ENCODE data around the gene EOLA2. TPM values are rescaled to one million over a fixed set of nuclear protein-coding genes. Genes with fewer than 3 reads are reported as not detected.
A peak's percentile ranks its signal among the peaks of the same experiment; 100 is the strongest.

EOLA2 gene
- total and polyA plus RNA-seq, 9 of the 15 experiments (the other 6 are each of a cell fraction or from before 2014, with no cell fraction given) = 27.7 to 61.5 (median 44.3) TPM

DNA sequence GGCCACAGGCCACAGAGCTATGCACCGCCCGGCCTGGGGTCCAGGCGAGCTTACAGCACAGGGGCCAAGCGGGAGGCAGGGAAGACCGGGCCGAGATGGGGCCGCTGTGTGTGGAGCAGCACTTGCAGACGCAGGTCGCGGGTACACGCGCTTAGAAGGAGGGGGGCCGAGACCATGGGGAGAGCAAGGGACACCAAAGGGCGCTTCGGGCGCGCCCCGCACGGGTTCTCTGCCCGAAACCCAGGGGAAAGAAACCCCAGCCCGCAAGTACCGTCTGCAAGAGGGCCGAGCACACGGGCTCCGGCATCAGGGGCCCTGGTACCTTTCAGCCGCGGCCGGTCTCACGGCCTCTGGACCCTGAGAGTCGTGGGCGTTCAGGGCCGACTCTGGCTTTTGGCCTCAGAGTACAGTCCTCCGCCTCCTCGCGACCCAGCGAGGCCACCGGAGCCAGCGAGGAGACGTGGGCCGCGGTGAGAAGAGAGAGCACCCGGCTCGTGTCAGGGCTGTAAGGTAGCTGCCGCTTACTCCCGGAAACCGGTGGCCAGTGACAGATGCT is 342 bp downstream of the EOLA2 start:
- H3K9me1 ChIP-seq (ENCODE audit: control insufficient read depth, insufficient read depth, low read length) = no peaks in the 10 kb centered on the region
- peak overlapping the region; percentile 96 for H3K27ac ChIP-seq (ENCODE audit: extremely low read depth, low read depth, low read length)
- H3K79me2 ChIP-seq (ENCODE audit: control insufficient read depth, insufficient read depth, low read length) = peaks cover 13% of the 10 kb centered on the region
- H3K4me1 ChIP-seq (replicated peaks in 1 of 2; ENCODE audit: control insufficient read depth in 2 of 2, insufficient read depth in 2 of 2, low read length in 2 of 2) = peaks cover 0 to 15% of the 10 kb centered on the region in 2 experiments; a peak in 2 of 5 replicates
- under 1% methylated on average over 16 of the region's 46 CpGs for WGBS (ENCODE audit: insufficient coverage, low coverage, missing lambda C conversion rate)
- FAIRE-seq = no peak
- H4K20me1 ChIP-seq (replicated peaks; ENCODE audit: control insufficient read depth, insufficient read depth, low read length) = no peaks in the 10 kb centered on the region
- H3K36me3 ChIP-seq (ENCODE audit: control insufficient read depth, insufficient read depth, low read length) = 0 out of 3 replicates have a peak, but pooled peaks cover 3% of the 10 kb centered on the region
- no peaks in the 10 kb centered on the region for H3K9me3 ChIP-seq (replicated peaks; ENCODE audit: control insufficient read depth, insufficient read depth, low read depth, low read length)
- H2AFZ ChIP-seq (ENCODE audit: low read depth, low read length) = peak overlapping the region; percentile 93
- TSS peak; percentile 61 for BruUV-seq (replicated peaks)
- no peaks in the 10 kb centered on the region for H3K27me3 ChIP-seq (ENCODE audit: control insufficient read depth in 2 of 2, insufficient read depth in 2 of 2, low read length in 2 of 2)
- H3K4me2 ChIP-seq (ENCODE audit: insufficient read depth, low read length) = peak overlapping the region; percentile 96
- H3K9ac ChIP-seq (ENCODE audit: insufficient read depth in 1 of 2, low read depth in 2 of 2, low read length in 2 of 2) = peak overlapping the region; percentile 96 to 97
- ATAC-seq = no peak
- ChIA-PET CTCF (ENCODE audit: low intra/inter-chr PET ratio) (no interaction called here), POLR2A (no interaction called here)
- intact Hi-C loops (cut with micrococcal nuclease) = loop anchor here (5.0 kb wide), 1 partner anchor 41 kb away; no protein-coding TSS in a partner anchor
- in situ Hi-C loops (cut with MboI) = no loop called here
- peak overlapping the region; percentile 95 for H3K4me3 ChIP-seq
- peak in 2 of 4 experiments; percentile 8 to 15 for DNase-seq (ENCODE audit: extremely low read depth in 1 of 4, low spot score in 3 of 4)
- TF ChIP-seq BHLHE40 (IDR thresholded peaks at IDR 0.05; ENCODE audit: low read length) (no peak), CBX5 (IDR thresholded peaks at IDR 0.05; ENCODE audit: borderline replicate concordance, low read depth) (no peak), OTX1 (CRISPR knock-in tag; IDR thresholded peaks at IDR 0.05) (no peak), JUND (IDR thresholded peaks at IDR 0.05; ENCODE audit: borderline replicate concordance, low read depth, low read length) (no peak), JUND (tag; IDR thresholded peaks at IDR 0.05; ENCODE audit: borderline replicate concordance, low read depth, low read length) (no peak), HDAC1 (IDR thresholded peaks at IDR 0.05) (peak in 1 of 2 experiments; percentile 61; a peak in 2 of 4 replicates), RBM34 (IDR thresholded peaks at IDR 0.05; ENCODE audit: borderline replicate concordance, insufficient read depth, low read length) (no peak), SMARCB1 (IDR thresholded peaks at IDR 0.05; ENCODE audit: insufficient read length, low read depth) (no peak), ZNF583 (CRISPR knock-in tag; IDR thresholded peaks at IDR 0.05) (no peak), SREBF2 (CRISPR knock-in tag; IDR thresholded peaks at IDR 0.05) (no peak), ZNF764 (CRISPR knock-in tag; IDR thresholded peaks at IDR 0.05; ENCODE audit: low read depth) (no peak), CXXC5 (CRISPR knock-in tag; IDR thresholded peaks at IDR 0.05) (no peak), XRCC3 (IDR thresholded peaks at IDR 0.05) (no peak), HCFC1 (IDR thresholded peaks at IDR 0.05; ENCODE audit: low read depth, low read length) (no peak), MYNN (IDR thresholded peaks at IDR 0.05) (no peak), MYNN (CRISPR knock-in tag; IDR thresholded peaks at IDR 0.05) (no peak), RBM17 (IDR thresholded peaks at IDR 0.05; ENCODE audit: borderline replicate concordance, low read depth, low read length) (no peak), KAT8 (IDR thresholded peaks at IDR 0.05; ENCODE audit: low read depth) (no peak)
- TF ChIP-seq, protein P1, sequence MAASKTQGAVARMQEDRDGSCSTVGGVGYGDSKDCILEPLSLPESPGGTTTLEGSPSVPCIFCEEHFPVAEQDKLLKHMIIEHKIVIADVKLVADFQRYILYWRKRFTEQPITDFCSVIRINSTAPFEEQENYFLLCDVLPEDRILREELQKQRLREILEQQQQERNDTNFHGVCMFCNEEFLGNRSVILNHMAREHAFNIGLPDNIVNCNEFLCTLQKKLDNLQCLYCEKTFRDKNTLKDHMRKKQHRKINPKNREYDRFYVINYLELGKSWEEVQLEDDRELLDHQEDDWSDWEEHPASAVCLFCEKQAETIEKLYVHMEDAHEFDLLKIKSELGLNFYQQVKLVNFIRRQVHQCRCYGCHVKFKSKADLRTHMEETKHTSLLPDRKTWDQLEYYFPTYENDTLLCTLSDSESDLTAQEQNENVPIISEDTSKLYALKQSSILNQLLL (CRISPR knock-in tag; IDR thresholded peaks at IDR 0.05; ENCODE audit: borderline replicate concordance) = no peak
- TF ChIP-seq, protein P2, sequence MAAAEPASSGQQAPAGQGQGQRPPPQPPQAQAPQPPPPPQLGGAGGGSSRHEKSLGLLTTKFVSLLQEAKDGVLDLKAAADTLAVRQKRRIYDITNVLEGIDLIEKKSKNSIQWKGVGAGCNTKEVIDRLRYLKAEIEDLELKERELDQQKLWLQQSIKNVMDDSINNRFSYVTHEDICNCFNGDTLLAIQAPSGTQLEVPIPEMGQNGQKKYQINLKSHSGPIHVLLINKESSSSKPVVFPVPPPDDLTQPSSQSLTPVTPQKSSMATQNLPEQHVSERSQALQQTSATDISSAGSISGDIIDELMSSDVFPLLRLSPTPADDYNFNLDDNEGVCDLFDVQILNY (CRISPR knock-in tag; IDR thresholded peaks at IDR 0.05) = no peak

Measured in K562 (cell line).